GM18951 (cell line): Measurements from ENCODE around the gene KCNQ1.

Source experiments
- POLR2A ChIP-seq: IDR thresholded peaks from 4 replicates; pipeline ENCODE4 v1.6.1; 2011; ENCODE audit warnings: mild to moderate bottlenecking; ENCODE audit not compliant: insufficient read length, insufficient read depth; ENCODE audit errors: extremely low read depth
- in situ Hi-C: fragments of 300-500 bp; cut with MboI; formaldehyde crosslinking; loops from one replicate; pipeline ENCODE4 v1.12.0; 2022; ENCODE audit warnings: low sequenced_read_pairs, mixed read lengths, inconsistent platforms; ENCODE audit not compliant: unreplicated experiment

Gene KCNQ1

DNA sequence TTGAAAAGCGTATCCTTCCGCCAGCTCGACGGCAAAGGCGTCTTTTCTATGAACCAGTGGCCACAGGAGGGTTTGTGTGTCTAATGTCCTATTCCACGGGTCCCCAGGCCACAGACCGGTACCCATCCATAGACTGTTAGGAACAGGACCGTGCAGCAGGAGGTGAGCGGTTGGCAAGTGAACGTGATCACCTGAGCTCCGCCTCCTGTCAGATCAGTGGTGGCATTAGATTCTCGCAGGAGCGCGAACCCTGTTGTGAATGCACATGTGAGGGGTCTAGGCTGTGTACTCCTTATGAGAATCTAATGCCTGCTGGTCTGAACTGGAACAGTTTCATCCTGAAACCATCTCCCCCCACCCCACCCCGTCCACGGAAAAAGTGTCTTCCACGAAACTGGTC, 317.6 kb downstream of the KCNQ1 start:
- no peak for TF ChIP-seq POLR2A
- in situ Hi-C loops = no loop called here

- in situ Hi-C loops = no loop called here
- no peak for TF ChIP-seq POLR2A
Measured at GRCh38 chr11:2763984-2764383, 319.2 kb downstream of the KCNQ1 start.

DNA sequence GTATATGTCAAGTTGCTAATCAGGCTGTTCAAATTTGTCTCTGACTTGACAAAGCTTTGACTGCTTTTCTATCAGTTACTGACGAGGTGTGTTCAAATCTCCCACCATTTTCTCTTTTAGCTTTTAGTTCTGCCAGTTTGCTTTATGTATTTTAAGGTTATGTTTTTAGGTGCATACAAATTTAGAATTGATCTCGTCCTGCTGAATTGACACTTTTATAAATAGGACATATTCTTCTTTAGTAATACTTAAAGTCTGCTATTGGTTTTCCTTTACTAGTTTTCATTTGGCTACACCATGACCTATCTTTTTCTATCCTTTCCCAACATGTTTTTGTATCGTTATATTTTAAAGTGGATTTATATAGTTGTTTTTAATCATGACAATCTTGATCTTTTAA, 320.7 kb downstream of the KCNQ1 start:
- in situ Hi-C loops = no loop called here
- TF ChIP-seq POLR2A = no peak

- in situ Hi-C loops = no loop called here
- no peak for TF ChIP-seq POLR2A
Measured at GRCh38 chr11:2766166-2766565, 321.4 kb downstream of the KCNQ1 start.

- TF ChIP-seq POLR2A = no peak
- in situ Hi-C loops = no loop called here
Measured at GRCh38 chr11:2767071-2767470, 322.3 kb downstream of the KCNQ1 start.

DNA sequence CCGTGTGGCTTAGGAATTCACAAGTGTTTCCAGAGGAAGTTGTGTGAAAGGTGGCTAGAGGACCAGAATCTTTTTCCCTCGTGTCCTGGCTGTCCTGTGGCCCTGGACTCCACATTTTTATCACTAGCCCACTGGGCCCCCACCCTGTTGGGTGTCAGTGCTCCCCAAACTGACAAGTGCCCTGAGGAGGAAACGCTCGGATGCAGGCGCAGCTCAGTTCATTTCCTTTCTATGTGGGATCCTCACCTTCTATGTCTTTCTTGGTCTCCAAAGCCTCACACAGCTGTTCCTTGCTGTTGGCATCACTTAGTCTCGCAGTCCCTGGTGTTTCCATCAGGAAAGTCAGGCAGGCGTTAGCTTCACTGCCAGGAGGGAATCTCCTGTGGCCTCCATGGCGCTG, 323.0 kb downstream of the KCNQ1 start:
- TF ChIP-seq POLR2A = no peak
- in situ Hi-C loops = no loop called here

DNA sequence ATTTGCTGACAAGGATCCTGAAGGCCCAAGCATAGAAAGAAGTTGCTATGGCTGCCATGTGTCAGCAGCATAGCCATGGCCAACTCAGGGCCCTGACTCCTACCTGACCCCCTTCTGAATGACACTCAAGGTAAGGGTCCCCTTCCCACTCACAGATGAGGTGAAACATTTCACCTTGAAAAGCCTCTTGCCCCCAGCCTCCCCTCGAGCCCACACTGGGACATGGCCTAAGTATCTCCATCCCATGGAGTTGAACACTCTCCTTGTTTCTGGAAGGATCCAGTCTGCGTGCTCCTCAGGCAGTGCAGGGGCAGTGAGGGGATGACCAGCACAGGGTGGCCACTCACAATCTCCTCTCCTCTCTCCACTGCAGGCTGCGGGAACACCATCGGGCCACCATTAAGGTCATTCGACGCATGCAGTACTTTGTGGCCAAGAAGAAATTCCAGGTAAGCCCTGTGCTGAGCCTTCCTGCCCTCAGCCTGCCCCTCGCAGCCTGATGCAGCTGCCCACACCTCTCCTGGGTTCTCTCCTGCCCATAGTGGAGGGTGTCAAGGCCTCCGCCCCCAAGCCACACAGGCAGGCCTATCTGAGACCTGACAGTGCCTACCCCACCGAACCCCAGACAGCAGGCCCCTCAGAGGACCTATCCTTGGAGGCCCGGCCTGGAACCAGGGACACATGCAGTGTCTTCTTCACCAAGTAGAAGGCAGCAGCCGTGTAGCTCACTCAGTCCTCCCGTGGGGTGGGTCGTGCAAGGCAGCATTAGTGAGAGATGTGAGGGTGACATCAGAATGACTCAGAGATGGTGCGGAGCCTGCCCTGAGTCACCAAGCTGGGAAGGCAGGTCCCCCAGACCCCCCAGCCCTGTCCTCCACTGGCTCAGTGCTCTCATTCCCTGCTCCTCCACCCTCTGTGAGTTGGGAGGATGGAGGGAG, 323.9 kb downstream of the KCNQ1 start:
- in situ Hi-C loops = no loop called here
- no peak for TF ChIP-seq POLR2A

- in situ Hi-C loops = no loop called here
- TF ChIP-seq POLR2A = no peak
Measured at GRCh38 chr11:2769409-2770095, 324.7 kb downstream of the KCNQ1 start.

DNA sequence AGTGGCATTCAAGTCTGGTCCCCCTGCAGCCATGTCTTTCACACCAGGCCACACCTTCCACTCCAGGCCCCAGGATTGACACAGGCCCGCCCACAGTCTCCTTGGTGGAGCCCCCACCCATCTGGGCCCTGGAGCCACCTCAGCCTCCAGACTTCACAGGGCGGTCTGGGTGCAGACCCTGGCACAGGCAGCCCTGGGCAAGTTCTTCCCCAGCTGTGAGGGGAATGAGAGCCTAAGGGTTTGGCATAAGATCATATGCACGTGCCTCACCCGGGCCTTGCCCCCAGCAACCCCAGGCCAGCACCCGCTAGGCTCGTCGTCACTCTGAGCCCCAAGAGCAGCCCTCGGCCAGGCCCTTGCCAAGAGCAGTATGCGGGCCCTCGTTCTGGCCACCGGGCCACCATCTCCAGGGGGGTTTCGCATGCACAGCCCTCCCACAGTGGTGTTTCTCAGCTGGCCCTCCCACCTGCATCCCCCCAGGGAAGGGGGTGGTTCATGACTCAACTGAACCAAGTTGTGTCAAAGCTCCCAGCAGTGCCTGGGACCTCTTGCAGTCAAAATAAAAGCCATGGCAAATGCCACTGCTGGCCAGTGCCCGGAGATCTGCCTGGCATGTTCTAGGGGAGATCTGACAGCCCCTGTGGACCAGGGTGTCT, 325.4 kb downstream of the KCNQ1 start:
- TF ChIP-seq POLR2A = no peak
- in situ Hi-C loops = no loop called here

GRCh38 chr11:2770761-2771301, 326.0 kb downstream of the KCNQ1 start:
- in situ Hi-C loops = no loop called here

GRCh38 chr11:2771758-2772466, 327.1 kb downstream of the KCNQ1 start:
- TF ChIP-seq POLR2A = no peak
- in situ Hi-C loops = no loop called here

More at GRCh38 chr11:2770761-2771301, 326.0 kb downstream of the KCNQ1 start:
- TF ChIP-seq POLR2A = no peak

GRCh38 chr11:2772544-2773031, 327.8 kb downstream of the KCNQ1 start:
- in situ Hi-C loops = no loop called here
- TF ChIP-seq POLR2A = no peak
